T-helper 22 cell (primary cell): Measurements from ENCODE around the gene WDR86.
A peak's percentile ranks its signal among the peaks of the same experiment; 100 is the strongest.

ENCODE experiments used
- DNase-seq: peaks from one replicate; pipeline ENCODE4 v3.0.0-alpha.2; 2020; ENCODE audit warnings: low read depth

WDR86 gene

DNA sequence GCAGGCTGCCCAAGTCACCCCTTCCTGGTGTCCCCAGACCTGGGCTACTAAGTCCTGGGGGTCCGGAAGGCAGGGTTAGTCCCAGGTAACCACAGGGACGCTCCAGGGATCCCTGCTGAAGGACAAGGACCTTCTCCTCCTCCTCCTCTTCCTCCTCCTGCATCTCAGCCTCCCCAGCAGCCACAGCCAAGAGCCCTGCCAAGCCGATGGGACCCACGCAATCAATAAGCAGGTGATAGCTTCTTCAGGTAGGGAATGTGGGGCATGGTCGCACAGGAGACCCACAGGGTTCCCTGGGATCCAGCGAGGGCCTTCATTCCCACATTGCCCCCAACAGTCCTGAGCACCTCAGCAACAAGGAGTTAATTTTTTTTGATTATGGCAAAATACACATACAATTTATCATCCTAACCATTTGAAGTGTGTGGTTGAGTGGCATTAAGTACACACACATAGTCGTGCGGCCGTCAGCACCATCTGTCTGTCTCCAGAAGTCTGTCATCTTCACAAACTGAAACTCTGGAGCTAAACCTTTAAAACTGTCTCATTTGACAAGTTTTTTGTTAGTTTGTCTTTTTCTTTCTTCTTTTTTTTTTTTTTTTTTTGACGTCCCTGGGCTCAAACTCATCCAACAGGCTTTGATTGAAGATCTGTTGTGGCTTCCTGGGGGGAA, 18.0 kb upstream of the WDR86 start:
- DNase-seq, result no peak

DNA sequence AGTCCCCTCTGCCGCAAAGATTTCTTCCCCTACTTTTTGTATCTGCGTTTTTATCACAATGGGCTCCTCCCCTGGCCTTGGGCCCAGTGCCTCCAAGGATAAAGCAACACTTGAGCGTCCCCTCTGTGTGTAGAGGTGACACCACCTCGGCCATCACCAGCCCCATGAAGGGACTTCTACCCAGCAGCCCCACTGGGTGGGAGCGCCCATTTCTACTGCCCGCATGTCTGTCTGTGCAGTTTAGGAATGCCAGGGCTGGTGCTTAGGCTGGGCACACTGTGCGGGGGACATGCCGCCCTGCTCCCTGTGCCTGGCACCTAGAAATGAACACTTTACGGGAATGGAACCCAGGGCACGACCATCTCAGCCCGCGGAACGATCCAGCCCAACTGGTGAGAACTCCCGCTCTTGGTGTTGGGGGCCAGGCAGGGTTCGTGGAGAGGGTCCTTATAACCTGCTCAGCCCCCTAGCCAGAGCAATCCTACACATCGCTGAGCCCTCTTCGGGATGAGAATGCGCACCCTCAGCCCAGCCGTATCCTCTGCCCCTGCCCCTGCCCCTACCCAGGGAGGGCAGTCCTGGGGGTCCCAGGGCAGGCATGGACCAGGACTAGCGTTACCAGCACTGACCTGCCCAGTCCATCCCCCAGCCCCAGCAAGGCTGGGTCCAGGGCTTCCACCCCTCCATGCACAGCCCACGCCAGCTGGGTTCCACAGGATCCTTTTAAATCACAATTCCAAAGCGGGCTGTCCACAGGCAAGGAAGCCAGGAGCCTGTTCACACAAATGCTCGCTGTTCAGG, 17.3 kb upstream of the WDR86 start:
- no peak for DNase-seq

DNA sequence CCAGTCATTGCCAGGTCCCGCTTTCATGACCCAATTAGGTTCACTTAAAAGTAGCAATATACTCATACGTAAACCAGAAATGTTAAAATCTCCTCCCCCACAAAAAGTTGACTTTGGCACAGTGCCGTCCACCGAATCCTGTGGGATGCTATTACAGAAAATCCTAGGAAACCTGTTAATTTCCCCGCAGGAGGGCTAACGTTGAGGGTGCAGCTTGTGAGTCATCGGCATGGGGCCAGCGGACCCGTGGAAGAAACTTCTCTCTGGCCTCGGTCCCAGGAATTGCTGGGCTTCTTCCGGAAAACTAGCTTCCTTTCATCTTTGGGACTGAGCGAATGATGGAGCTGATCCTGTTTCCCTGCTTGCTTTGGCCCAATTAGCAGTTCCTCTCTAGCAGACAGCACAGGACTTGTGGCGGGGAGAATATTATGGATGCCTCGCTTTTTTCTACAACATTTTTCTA, 16.6 kb upstream of the WDR86 start:
- DNase-seq, result no peak

DNA sequence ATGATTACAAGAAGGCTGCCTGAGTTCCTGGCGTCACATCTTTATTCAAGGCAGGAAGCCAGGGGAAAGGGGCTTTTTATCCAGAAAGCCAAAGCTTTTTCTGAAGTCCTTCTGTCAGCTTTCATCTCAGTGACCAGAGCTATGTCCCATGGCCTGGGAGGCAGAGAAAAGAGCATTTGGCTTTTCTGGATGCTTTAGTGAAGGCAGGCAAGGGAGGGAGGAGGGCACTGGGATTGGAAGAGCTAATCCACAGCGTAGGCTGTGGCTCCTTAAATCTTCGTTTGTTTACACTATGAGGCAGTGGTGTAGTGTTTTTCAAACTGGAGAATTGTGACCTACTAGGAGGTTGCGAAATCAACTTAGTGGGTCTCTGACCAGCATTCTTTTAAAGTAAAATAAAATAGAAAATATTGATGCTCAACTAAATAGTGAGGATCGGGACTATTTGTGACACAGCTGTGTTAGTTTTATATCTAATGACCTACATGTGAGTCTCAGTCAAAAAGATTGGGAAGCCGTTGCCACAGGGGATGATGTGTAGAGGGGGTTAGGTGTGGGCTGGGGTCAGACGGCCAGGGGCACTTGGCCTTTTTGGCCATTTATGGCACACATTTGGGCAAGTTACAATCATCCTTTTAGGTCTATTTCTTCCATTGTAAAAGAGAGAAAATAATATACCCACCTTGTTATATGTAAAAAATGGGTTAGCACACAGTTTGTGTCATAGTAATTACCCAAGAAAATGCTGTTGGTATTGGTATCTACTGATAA, 16.0 kb upstream of the WDR86 start:
- no peak for DNase-seq

DNA sequence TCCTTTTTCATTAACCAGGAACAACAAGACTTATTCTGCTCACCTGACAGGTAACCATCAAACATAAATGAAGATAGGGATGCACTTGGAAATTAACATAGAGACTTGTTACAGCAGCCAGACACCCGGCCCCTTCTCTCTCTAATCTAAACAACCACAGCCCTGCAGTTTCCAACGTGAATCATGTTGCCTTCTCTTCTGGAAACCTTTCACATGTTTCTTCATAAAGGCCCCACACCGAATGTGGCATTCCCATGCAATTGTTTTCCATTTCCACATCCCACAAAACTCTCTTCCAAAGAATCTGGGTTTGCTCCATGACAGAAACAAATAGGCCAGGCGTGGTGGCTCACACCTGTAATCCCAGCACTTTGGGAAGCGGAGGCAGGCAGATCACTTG, 15.0 kb upstream of the WDR86 start:
- DNase-seq, result no peak

DNA sequence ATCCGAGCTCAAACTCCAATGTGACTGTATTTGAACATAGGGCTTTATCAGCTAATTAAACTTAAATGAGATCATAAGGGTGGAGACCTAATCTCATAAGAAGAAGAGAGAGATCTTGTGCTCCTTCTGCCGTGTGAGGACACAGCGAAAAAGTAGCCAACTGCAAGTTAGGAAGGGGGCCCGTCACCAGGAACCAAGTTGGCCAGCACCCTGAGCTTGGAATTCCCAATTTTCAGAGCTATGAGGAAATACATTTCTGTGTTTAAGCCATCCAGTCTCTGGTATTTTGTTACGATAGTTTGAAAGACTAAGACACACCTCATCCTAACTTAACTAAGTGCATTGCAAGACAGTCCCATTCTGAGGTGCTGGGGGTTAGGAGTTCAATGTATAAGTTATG, 14.1 kb upstream of the WDR86 start:
- DNase-seq, result no peak

DNA sequence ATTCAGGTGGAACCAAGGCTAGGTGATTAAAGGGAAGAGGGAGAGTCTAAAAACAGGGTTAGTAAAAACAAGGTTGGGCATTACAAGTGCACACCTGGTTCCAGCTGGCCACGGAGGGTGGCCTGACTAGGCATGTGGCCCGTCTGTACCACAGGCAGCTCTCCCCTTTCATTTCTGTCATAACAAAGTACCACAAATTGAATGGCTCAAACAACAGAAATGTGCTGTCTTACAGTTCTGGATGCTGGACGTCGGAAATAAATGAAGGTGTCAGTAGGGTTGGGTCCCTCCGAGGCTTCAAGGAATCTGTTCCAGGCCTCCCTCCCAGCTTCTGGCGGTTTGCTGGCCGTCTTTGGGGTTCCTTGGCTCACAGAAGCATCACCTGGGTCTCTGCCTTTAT, 13.4 kb upstream of the WDR86 start:
- DNase-seq, result no peak

DNA sequence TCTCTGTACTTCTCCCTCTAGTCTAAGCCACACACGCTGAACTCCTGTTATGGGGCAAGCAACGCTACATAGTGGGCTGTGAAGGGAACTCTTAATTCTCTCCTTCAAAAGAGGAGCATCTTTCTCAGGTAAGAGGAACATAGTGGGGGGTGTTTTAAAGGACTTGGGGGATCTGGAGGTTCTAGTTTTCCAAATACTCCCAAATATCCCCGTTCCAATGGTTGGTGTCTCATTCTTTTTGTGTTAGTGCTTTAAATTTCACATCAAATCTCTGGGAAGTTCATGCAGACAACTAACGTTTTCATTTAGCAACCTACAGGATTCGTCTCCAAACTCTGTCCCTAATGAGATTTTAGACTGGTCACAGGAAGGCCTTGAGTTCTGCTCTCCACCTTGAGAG, 12.4 kb upstream of the WDR86 start:
- no peak for DNase-seq

DNA sequence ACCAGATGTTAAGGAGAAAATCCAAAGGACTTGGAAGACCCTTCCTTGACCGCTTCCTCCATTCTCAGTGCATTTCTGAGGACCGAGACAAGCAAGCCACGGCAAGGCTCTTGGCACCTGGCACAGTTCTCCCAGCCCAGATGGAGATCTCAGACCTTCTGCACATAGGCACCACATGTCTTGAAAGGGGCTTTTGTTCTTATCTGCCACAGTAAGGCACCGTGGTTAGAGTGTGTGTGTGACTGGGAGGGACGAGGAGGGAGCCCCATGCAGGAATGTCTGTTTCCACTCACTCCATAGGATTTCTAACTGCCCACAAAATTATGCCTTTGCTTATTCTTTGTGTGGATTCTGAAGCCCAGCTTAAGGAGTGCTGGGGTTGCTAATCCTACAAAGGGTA, 10.3 kb upstream of the WDR86 start:
- no peak for DNase-seq

DNA sequence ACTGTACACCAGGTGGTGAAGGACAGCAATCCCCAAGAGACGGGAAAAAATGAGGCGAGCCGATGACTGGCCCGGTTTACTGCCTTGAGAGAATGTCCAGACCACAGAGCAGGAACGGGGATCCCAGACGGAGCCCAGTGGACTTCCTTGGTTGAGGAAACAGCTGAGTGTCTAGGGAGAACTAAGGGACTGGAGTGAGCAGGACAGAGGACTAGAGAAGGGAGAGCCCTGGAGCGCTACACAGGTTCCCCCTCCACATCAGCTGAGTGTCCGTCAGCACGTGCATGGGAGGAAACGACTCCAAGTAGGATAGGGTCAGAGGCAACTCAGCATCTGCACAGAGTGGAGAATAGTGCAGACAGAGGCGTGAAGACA, 7.1 kb upstream of the WDR86 start:
- no peak for DNase-seq

DNA sequence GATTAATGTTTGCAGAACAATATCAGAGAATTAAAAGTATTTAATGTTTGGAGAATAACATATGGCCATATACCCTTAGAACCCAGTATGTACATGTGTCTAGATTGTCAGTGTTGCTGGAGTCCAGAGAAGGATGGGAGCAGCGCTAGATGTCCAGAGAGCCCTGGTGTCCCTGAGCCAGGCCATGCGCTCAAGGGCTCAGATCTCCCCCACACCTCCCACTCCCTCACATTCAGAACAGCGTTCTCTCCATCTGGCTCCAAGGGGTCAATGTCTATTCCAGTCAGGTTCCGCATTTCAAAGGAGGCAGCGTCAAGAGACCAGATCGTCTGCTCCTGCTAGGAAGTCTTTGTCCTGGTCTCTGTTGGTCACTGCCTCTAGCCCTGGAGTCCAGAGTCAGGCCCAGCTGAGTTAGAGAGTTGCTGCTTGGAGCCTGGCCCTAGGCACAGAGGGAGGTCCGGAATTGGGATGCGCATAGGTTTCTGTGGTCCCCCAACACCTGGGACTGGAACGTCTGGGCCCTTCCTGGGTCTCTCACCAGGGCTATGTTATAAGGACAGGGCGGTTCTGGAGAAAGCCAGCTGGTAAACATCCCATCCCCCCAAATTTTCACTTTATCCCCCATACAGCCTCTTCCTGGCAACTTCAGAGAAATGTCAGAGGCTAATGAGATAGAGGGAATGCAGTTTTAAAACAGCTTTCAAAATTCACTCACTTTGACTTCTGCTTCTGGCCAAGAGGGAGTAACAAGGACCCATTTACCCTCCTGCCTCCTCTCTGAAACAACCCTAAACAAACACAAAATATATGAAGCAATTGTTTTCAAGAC, 6.5 kb upstream of the WDR86 start:
- no peak for DNase-seq

DNA sequence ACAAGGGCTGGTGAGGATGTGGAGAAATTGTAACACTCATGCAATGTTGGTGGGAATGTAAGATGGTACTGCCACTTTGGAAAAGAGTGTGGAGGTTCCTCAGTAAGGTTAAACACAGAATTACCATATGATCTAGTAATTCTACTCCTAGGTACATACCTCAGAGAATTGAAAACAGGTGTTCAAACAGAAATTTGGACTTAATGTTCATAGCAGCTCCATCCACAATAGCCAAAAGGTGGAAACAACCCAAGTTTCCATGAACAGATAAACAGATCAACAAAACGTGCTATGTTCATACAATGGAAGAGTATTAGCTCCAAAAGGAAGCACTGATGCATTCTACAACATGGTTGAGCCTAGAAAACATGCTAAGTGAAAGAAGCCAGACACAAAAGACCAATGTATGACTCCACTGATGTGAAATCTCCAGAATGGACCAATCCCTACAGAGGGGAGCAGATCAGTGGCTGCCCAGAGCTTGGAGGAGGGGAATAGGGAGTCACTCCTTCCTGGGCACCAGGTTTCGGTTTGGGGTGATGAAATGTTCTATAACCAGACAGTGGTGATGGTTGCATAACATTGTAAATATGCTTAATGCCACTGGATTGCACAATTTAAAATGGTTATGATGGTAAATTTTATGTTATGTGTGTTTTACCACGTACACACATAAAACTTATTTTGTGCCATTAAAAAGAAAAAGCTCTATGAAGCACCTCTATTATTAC, 5.7 kb upstream of the WDR86 start:
- no peak for DNase-seq

DNA sequence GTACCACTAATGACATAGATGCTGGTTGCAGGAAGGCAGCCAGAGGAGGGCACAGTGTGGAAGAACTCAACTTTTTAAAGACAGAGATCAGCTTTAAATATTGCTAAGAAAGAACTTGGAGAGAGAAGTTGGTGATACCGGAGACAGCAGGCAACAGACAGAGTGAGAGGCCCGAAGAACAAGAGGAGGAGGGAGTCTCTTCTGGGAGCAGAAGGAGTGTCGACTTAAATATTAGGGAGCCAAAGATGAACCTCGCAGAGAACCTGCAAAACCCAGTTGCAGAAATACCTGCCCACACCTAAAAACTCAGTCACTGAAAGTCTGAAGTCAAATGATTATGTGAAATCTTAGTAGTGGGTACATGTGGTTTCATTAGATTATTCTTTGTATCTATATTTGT, 3.4 kb upstream of the WDR86 start:
- DNase-seq, result no peak

DNA sequence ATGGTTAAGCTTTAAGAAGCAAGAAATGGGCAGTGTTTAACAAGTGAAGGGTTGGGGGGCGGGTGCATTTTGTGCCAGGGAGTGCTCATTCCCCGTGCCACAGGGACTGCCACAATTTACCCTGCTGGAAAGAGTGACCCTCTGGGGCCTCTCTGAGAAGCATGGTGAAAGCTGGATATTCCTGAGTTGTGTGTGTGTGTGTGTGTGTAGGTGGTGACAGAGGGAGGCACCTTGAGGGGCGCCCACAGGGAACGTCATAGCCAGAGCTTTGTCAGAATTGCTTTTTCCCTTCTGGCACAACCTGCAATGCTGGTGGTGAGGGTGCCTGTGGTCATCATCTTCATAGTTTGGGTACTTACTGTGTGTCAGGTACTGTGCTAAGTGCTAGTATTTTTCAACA, 2.5 kb upstream of the WDR86 start:
- no peak for DNase-seq

DNA sequence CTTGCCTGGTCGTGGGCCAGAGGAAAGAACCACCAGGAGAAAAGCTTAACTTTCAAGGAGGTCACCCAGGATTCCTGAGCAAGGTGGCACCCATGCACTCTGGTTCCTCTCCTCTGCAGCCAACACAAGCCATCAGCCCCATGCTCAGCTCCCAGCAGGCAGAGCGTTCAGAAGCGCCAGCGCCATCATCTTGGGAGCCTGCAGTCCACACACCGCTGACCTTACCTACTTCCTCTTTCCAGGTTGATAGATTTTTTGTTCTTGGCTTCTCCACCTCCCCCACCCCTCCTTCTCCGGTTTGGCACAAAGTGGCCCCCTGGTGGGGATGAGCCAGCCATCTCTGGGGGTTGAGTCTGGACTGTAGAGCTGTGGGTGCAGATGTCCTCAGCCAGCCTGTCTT, 1.7 kb upstream of the WDR86 start:
- DNase-seq, result no peak

DNA sequence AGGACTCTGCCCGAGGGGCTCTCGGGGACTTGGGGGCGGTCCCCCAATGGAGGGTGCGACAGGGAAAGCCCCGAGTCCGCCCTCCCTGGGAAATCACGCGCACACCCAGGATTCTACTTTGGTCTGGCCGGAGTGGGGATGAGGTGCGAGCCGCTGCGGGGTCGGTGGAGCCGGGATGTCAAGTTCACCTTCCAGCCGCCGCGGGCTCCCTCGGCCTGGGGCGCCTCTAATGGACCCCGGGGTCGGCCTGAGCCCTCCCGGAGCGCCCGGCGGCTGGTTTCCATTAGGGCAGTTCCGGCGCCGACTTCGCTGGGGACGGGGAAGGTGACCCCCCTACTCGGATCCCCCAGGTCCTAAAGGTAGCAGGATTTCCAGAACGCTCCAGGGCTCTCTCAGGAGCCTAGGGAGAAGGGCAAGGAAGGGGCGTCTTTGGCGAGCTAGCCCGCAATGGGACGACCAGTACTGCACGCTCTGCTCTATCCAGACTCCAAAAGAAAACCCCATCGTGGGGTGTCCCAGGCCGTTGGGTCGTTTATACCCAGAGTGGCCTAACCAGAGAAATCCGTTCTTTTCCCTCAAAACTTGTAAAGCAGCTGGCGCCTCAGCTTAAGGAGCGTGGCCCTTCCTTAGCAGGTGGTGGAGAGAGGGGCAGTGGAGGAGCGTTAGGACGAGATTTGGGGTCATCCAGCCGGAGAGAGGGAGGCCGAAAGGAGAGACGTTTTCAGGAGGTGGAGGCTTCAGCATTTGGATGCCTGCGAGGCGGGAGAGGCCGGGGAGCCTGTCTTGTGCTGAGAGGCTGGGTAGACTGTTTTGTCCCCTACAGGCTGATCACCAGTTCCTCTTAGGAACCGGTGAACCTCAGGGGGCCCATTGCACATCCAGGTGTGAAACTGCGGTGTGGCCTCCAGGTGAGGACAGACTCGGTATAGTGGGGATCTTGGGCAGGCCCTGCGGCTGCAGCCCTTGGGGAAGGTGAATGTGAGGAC, 860 bp upstream of the WDR86 start:
- DNase-seq, result no peak

DNA sequence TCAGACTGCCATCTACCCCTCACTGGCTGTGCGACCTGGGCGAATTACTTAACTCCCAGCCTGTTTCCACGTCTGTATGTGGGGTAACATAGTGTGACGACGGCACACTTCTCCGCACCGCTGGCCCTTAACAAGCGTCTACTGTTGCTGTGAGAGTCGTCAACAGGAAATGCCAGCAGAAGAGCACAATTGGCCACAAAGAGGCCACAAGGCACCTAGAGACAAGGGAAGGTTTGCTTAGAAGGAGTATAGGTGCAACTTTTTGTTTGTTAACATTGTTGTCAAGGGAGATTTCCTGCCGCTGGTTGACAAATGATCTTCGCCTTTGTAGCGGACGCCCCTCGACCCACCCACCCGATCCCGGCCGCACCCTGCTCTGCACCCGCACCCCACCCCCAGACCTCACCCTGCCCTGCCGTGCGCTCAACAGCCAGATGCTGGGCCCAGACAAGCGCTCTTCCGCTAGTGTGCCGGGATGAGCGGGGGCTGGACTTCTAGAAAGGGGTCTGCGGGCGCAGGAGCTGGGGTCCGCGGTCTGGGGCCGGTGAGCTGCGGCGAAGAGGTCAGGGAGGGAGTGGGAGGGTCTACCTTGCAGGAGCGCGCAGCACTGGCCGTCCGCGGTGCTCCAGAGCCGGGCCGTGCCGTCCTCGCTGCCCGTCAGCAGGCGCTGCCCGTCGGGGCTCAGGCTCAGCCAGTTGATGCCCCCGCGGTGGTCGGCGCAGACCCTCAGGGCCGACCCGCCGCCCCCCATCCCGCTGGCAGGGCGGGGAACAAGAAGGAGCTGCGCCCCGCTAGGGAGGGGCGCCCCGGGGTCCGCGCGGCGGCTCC, 785 bp downstream of the WDR86 start:
- DNase-seq, result peak; percentile 87

DNA sequence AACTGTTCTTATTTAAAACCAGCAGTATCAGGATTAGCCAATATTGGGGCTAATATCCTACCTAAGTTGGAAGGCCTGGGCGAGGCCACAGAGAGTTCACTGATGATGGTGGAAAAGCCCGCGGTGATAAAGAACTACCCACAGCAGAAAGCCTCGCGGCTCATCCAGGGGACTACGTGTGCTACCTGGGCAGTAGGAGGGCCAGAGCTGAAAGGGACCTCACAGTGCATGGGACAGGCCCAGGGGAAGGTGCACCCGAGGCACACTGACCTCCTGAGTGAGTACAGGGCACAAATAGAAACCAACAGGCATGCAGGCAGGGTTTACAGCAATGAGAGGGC, 1.4 kb downstream of the WDR86 start:
- no peak for DNase-seq

DNA sequence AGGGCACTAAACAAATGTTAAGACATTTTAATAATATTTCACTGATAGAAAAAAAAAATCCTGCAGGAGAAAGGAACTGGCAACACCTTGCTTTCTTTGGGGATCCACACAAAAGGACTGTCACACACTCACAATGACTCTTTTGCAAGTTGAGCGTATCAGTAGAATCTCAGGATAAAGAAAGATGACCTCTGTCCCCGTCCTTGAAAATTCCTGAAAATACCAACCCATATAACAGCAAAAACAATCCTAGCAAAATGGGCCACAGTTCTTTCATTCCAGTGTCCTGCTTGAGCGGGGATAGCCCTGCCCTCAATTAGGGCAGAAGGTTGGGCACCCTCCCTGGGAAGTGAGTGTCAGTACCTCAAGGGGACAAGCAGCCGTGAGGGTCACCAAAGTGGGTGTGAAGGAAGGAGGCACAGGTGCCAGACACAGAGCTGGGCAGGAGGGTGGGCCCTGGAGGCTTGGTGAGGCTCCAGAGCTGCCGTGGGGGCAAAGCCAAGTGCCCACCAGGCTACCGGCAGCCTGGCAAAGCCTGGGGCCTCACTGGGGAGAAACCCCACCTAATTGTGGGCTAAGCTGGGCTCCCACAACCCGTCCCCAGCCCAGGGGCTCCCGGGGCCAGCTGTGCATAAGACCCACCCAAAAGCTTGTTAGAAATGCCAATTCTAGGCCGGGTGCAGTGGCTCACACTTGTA, 2.8 kb downstream of the WDR86 start:
- no peak for DNase-seq
